AG20443 (cell line): ENCODE data around the gene AK2.
A peak's percentile ranks its signal among the peaks of the same experiment; 100 is the strongest.

Experiments used
- DNase-seq: peaks from one replicate; pipeline ENCODE4 v3.0.0; 2012; ENCODE audit warnings: low spot score, mixed read lengths

AK2 gene

DNA sequence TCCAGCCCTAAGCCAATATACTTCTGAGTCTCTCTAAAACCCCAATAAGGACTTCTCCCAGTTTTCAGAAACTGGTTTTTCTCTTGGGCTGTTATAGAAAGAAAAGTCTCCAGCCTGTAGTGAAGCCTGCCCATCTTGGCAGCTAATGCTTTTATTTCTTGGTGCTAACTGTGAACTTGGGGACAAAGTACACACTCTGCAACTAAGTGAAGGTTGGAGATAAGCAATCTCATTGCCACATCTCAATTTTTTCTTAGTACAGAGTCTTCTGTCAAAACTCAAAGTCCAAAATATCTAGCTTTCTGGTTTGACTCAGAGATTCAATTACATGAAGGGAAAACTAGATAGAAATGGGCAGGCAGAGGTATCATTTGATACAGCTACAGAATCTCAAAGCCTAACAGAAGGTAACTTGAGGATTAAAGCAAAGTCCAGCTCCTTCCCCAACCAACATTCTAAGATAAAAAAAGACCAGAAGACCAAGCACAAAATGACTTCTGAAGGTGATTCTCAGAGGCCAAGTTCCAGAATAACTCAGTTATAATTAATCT is 14.0 kb downstream of the AK2 start:
- no peak for DNase-seq

DNA sequence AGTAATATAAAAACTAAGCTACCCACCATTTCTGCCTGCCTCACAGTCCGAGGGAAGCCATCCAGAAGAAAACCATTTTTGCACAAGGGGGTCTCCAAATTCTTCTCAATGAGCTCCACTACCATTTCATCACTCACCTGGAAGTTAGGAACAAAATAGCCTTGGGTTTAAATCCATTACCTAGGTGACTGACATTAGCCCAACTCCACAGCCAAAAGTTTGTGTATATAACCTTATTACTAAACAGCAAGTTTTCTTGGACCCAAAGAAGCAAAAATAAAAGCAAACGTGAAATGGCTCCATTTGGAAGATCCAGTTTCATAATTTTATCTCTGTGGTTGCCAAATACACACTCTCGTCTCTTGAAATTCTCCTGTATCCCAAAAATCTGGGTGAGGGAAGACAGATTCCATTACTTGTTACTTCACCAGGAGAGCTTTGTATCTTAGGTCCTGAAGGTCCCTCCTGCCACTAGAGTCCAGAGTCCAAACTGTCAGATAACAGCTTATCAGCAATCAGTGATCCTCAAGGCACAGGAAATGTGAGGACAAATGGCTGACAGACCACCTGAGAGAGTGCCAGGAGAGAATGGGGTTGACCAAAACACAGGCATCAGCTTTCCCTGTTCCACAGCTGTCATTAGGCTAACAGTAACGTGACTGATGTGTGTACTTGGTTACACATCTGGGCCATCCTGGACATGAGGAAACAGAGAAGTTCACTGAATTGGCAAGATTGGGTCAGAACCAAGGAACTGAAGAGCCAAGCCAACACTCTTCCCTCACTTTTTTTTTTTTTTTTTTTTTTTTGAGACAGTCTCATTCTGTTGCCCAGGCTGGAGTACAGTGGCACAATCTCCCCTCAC is 14.9 kb downstream of the AK2 start:
- no peak for DNase-seq

- no peak for DNase-seq
Observed at GRCh38 chr1:33018112-33018511, 18.6 kb downstream of the AK2 start.

DNA sequence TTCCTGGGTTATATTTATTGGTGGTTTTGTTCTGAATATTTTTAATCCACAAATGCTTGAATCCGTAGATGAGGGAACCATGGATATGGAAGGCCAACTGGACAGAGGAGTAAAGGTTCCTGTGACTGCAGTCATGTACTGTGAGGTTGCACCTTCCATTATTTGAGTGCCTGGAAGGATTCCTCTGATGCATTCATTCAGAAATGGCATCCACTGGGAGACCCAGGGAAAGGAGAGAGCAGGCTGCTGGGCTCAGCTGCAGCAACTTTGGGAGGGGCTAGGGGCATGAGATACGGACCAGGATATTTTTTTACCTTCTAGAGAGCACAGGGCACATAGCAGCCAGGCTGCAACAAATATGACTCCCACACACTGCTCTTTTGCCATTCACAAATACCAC is 19.5 kb downstream of the AK2 start:
- no peak for DNase-seq

GRCh38 chr1:33015216-33015615 is 21.5 kb downstream of the AK2 start:
- DNase-seq, result no peak

- DNase-seq, result no peak
Observed at GRCh38 chr1:33014464-33015163, 22.1 kb downstream of the AK2 start.

GRCh38 chr1:33013791-33014190 is 22.9 kb downstream of the AK2 start:
- no peak for DNase-seq

DNA sequence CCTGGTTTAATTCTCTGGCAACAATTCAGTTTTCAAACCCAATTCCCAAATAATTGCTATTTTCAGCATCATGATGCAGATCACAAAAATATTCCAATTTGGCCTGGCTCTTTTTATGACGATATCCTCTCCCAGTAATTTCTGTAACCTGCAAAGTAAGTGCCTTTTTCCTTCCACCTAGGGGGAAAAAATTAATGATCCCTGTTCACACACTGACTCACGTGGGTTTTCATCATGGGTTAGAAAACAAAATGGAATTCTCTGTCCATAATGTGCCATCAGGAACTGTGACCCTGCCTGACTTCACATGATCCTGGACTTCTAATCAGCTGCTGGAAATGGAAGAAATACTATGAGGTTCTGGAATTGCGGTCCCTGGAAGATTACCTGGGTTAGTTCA is 24.5 kb downstream of the AK2 start:
- no peak for DNase-seq

GRCh38 chr1:33010932-33011731 is 25.6 kb downstream of the AK2 start:
- DNase-seq, result peak; percentile 69

GRCh38 chr1:33009561-33009960 is 27.1 kb downstream of the AK2 start:
- DNase-seq, result no peak

GRCh38 chr1:33008051-33008914 is 28.4 kb downstream of the AK2 start:
- DNase-seq, result no peak

- DNase-seq, result peak; percentile 95
Observed at GRCh38 chr1:33007190-33008050, 29.3 kb downstream of the AK2 start.

DNA sequence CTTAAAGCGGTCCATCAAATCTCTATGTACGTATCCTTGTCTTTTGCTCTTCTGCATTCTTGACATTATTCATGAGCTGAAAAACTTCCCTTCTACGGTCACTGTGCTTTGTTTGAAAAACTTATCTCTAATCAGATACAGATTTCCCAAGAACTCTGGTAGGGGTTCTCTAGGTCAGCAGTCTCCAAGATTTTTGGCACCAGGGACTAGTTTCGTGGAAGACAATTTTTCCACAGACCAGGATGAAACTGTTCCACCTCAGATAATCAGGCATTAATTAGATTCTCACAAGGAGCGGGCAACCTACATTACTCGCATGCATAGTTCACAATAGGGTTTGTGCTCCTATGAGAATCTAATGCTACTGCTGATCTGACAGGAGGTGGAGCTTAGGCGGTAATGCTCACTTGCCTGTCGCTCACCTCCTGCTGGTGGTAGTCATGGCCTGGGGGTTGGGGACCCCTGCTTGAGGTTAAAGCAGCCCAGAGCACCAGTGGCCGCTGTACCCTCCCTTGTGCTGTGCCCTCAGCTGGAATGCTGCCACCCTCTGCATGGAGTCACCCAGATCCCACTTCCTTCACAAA is 30.8 kb downstream of the AK2 start:
- DNase-seq, result no peak

DNA sequence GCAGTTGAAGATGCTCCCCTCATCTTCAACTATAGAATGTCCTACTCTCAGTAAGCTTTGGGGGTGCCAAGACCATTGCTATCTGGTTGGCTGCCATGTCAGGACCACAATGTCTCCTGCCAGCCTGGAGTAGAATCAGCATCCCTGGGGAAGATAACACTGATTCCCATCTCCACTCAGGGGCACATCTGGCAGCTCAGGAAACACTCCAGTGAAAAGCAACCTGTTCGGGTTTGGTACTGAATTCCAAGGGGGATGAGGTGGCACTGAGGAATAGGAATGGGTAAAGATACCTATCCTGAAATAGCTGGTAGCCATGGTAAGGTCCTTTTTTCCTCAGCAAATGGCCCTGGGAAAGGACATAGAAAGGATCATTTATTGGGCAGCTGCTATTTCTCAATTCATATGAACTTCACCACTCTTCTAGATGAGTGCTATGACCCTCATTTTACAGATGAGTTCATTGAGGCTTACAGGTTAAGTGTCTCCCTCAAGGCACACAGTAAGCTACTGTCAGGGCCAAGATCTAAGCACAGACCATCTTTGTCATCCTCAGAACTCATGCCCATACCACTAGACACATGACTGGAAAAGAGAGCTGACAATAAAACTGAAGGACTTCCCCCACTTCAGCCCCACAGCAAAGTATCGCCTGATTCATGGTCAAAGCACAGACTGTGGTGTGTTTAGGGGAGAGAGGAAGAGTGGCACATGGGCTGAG is 31.4 kb downstream of the AK2 start:
- DNase-seq, result no peak

GRCh38 chr1:33004613-33005012 is 32.1 kb downstream of the AK2 start:
- DNase-seq, result no peak

DNA sequence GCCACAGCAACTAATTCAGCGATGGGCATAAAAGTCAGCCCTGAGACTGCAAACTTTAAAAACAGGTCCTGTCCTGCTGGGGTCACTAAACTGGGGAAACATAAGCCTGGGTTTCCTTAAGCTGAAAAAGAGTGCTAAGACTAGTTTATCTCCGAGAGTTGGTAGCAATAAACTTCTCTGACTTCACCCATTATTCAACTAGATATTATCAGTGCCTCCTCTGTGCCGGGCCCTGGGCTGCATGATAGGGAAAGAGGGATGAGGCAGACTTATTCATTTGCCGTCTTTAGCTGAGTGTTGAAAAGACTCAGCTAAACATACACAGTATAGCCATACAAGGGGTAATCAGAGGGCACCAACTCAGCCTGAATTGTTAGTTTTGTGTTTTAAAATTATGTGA is 33.0 kb downstream of the AK2 start:
- no peak for DNase-seq

GRCh38 chr1:33002006-33002405 is 34.7 kb downstream of the AK2 start:
- DNase-seq, result no peak

- DNase-seq, result no peak
Observed at GRCh38 chr1:33001282-33001681, 35.4 kb downstream of the AK2 start.

DNA sequence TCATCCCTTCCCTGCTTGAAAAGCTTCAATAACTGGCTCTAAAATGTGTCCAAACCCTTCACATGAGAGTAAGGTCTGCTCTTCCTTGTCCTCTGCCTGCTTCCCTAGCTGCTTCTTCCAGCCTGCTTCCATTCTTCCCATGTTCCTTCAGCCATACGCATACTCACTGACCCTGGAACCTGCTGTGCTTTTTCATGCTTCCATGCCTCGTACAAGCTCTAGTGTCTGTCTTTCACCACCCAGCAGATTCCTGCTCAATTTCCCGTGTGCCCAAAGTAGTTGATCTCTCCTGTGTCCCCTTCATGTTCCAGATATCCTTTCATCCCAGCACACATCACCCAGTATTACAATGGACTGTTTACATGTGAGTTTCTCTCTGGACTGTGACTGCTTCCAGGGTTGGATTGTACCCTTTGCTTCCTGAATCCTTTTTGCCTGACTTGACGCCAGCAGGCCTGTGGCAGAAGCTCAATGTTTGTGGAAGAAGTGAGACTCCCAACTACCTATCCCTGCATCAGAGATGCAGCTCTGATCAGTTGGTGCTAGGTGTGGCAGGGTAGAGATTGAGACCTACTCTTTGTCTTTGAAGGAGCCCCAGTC is 36.2 kb downstream of the AK2 start:
- no peak for DNase-seq
